IMR-90 (cell line): ENCODE data around the gene AIP. TPM values are rescaled to one million over a fixed set of nuclear protein-coding genes. Genes with fewer than 3 reads are reported as not detected.

Experiments
- ATAC-seq: fragments of 200-7000 bp; cut with Tn5 transposase; 2 replicates; pipeline ENCODE4 v1.9.1; 2020; ENCODE audit warnings: low read depth, mild to moderate bottlenecking, moderate library complexity
- BruUV-seq: library from RNA; stranded (reverse); fragments of 400-500 nt; replicated peaks from 2 replicates; lab custom pipeline; 2021; lab: Mats Ljungman, UMichigan
- CTCF ChIA-PET: fragments of 300-600 bp; formaldehyde crosslinking; extraction: SDS; loops from one replicate; lab custom pipeline; 2021; ENCODE audit warnings: antibody characterized with exemption; lab: Yijun Ruan, JAX
- POLR2A ChIA-PET: fragments of 300-600 bp; sonication (Branson Sonifier 250); formaldehyde crosslinking; loops from one replicate; lab custom pipeline; 2022; ENCODE audit warnings: antibody characterized with exemption; ENCODE audit not compliant: unreplicated experiment; lab: Charles Lee
- DNase-seq: peaks from one replicate; pipeline ENCODE4 v3.0.0; 2013
- H2AFZ ChIP-seq: replicated peaks from 2 replicates; pipeline ENCODE3; 2013; ENCODE audit warnings: low read length, mild to moderate bottlenecking; ENCODE audit not compliant: poor library complexity
- H2AK5ac ChIP-seq: 2 replicates; pipeline ENCODE4 v1.6.1; 2013; ENCODE audit warnings: low read depth, low read length, inconsistent platforms
- H2AK9ac ChIP-seq: replicated peaks from 2 replicates; pipeline ENCODE3; 2013; ENCODE audit warnings: mild to moderate bottlenecking, low read depth, low read length, moderate library complexity; ENCODE audit not compliant: poor library complexity
- H2BK120ac ChIP-seq: 2 replicates; pipeline ENCODE4 v1.6.1; 2013; ENCODE audit warnings: low read depth, low read length, inconsistent platforms
- H2BK15ac ChIP-seq: 3 replicates; pipeline ENCODE4 v1.6.1; 2013; ENCODE audit warnings: low read depth, low read length, inconsistent platforms
- H2BK20ac ChIP-seq: 2 replicates; pipeline ENCODE4 v1.6.1; 2013; ENCODE audit warnings: low read depth, mild to moderate bottlenecking, inconsistent platforms, low read length, moderate library complexity
- H2BK5ac ChIP-seq: 2 replicates; pipeline ENCODE4 v1.6.1; 2013; ENCODE audit warnings: mild to moderate bottlenecking, low read depth, low read length, inconsistent platforms; ENCODE audit not compliant: poor library complexity, severe bottlenecking
- H3K14ac ChIP-seq: replicated peaks from 2 replicates; pipeline ENCODE4 v1.6.1; 2013; ENCODE audit warnings: low read depth, low read length, inconsistent platforms
- H3K18ac ChIP-seq: 2 replicates; pipeline ENCODE4 v1.6.1; 2013; ENCODE audit warnings: low read depth, low read length, control low read depth
- H3K23ac ChIP-seq: 2 replicates; pipeline ENCODE4 v1.6.1; 2013; ENCODE audit warnings: low read depth, low read length, inconsistent platforms
- H3K27ac ChIP-seq: 2 replicates; pipeline ENCODE4 v1.5.1; 2013; ENCODE audit warnings: mild to moderate bottlenecking, control low read depth, low read length; ENCODE audit not compliant: insufficient read depth
- H3K27me3 ChIP-seq: 2 replicates; pipeline ENCODE4 v1.6.1; 2013; ENCODE audit warnings: low read length; ENCODE audit not compliant: control insufficient read depth, insufficient read depth
- H3K36me3 ChIP-seq: 2 replicates; pipeline ENCODE4 v1.6.1; 2013; ENCODE audit warnings: low read length, mixed read lengths; ENCODE audit not compliant: control insufficient read depth, insufficient read depth
- H3K4ac ChIP-seq: 2 replicates; pipeline ENCODE4 v1.6.1; 2013; ENCODE audit warnings: low read depth, low read length, inconsistent platforms
- H3K4me1 ChIP-seq: 2 replicates; pipeline ENCODE4 v1.6.1; 2013; ENCODE audit warnings: low read length, mixed read lengths; ENCODE audit not compliant: control insufficient read depth, insufficient read depth
- H3K4me2 ChIP-seq: 2 replicates; pipeline ENCODE4 v1.6.1; 2013; ENCODE audit warnings: low read depth, mild to moderate bottlenecking, control low read depth, low read length, moderate library complexity
- H3K4me3 ChIP-seq: 2 replicates; pipeline ENCODE4 v1.5.1; 2013; ENCODE audit warnings: low read depth, mild to moderate bottlenecking, control low read depth, low read length, moderate library complexity; ENCODE audit not compliant: insufficient read depth
- H3K56ac ChIP-seq: 2 replicates; pipeline ENCODE4 v1.6.1; 2013; ENCODE audit warnings: low read length, inconsistent platforms; ENCODE audit not compliant: insufficient read depth; ENCODE audit errors: extremely low read depth
- H3K79me1 ChIP-seq, 2 experiments: 2 replicates each; pipeline ENCODE4 v1.6.1; 2013; ENCODE audit warnings: low read length in 2 of 2, inconsistent platforms in 1 of 2, low read depth in 1 of 2
- H3K9ac ChIP-seq: 2 replicates; pipeline ENCODE4 v1.6.1; 2013; ENCODE audit warnings: low read depth, low read length, control low read depth
- H3K9me1 ChIP-seq: 2 replicates; pipeline ENCODE4 v1.6.1; 2013; ENCODE audit warnings: low read length, inconsistent platforms; ENCODE audit not compliant: insufficient read depth
- H3K9me3 ChIP-seq: 2 replicates; pipeline ENCODE4 v1.6.1; 2013; ENCODE audit warnings: low read length; ENCODE audit not compliant: control insufficient read depth, insufficient read depth
- H4K20me1 ChIP-seq: 2 replicates; pipeline ENCODE4 v1.6.1; 2013; ENCODE audit warnings: low read length, inconsistent platforms; ENCODE audit not compliant: insufficient read depth
- H4K5ac ChIP-seq: 2 replicates; pipeline ENCODE4 v1.6.1; 2013; ENCODE audit warnings: mild to moderate bottlenecking, low read depth, low read length, control low read depth
- H4K8ac ChIP-seq, 2 experiments: 2 replicates each; pipeline ENCODE4 v1.6.1; 2013; ENCODE audit warnings: low read depth in 2 of 2, low read length in 2 of 2, control low read depth in 1 of 2, inconsistent platforms in 1 of 2
- H4K91ac ChIP-seq: 2 replicates; pipeline ENCODE4 v1.6.1; 2013; ENCODE audit warnings: low read depth, low read length, inconsistent platforms; ENCODE audit not compliant: insufficient read depth
- BHLHE40 ChIP-seq: fragments of 150-350 bp; IDR thresholded peaks from 2 replicates; pipeline ENCODE4 v1.6.1; 2016; ENCODE audit warnings: mild to moderate bottlenecking, low read depth, low read length
- CEBPB ChIP-seq: IDR thresholded peaks from 2 replicates; pipeline ENCODE4 v1.6.1; 2012; ENCODE audit warnings: low read depth, low read length, improper control_type of control experiment
- CHD1 ChIP-seq: IDR thresholded peaks from 2 replicates; pipeline ENCODE4 v1.6.1; 2012; ENCODE audit warnings: low read depth, low read length, improper control_type of control experiment
- CTCF ChIP-seq: conservative IDR thresholded peaks from 2 replicates; pipeline ENCODE4 v1.5.1; 2012; ENCODE audit warnings: mild to moderate bottlenecking, low read depth, low read length, improper control_type of control experiment
- ELK1 ChIP-seq: fragments of 150-350 bp; IDR thresholded peaks from 2 replicates; pipeline ENCODE4 v1.6.1; 2016; ENCODE audit warnings: low read depth, mild to moderate bottlenecking, low read length, moderate library complexity, borderline replicate concordance
- FOS ChIP-seq: fragments of 150-350 bp; IDR thresholded peaks from 2 replicates; pipeline ENCODE4 v1.6.1; 2016; ENCODE audit warnings: low read depth, low read length
- MAFK ChIP-seq: IDR thresholded peaks from 2 replicates; pipeline ENCODE4 v1.6.1; 2012; ENCODE audit warnings: low read depth, low read length, improper control_type of control experiment
- MAZ ChIP-seq: IDR thresholded peaks from 2 replicates; pipeline ENCODE4 v1.6.1; 2012; ENCODE audit warnings: low read depth, mild to moderate bottlenecking, low read length, improper control_type of control experiment, moderate library complexity, borderline replicate concordance
- MXI1 ChIP-seq: IDR thresholded peaks from 2 replicates; pipeline ENCODE4 v1.6.1; 2012; ENCODE audit warnings: low read depth, mild to moderate bottlenecking, low read length, moderate library complexity, borderline replicate concordance
- RAD21 ChIP-seq: IDR thresholded peaks from 2 replicates; pipeline ENCODE4 v1.6.1; 2012; ENCODE audit warnings: low read length, improper control_type of control experiment
- RFX5 ChIP-seq: IDR thresholded peaks from 2 replicates; pipeline ENCODE4 v1.8.0; 2012; ENCODE audit warnings: low read depth, mild to moderate bottlenecking, low read length, moderate library complexity
- SMC3 ChIP-seq: fragments of 150-350 bp; IDR thresholded peaks from 2 replicates; pipeline ENCODE4 v1.6.1; 2016; ENCODE audit warnings: low read depth, mild to moderate bottlenecking, antibody characterized with exemption, low read length, moderate library complexity
- WGBS, 2 experiments: methylation state at CpG; one replicate each; pipeline versions ENCODE4 v1.1.5 to v1.1.7; 2013; ENCODE audit warnings: missing lambda C conversion rate in 2 of 2; ENCODE audit not compliant: insufficient read length in 1 of 2; ENCODE audit errors: extremely low coverage in 2 of 2; 5-methylcytosine and 5-hydroxymethylcytosine counted together
- dilution Hi-C: fragments of 300-500 bp; cut with HindIII; formaldehyde crosslinking; loops from one replicate; pipeline ENCODE4 v1.14.3; 2018; ENCODE audit warnings: low sequenced_read_pairs; ENCODE audit not compliant: unreplicated experiment
- in situ Hi-C: fragments of 300-500 bp; cut with MboI; formaldehyde crosslinking; loops from 3 replicates; pipeline ENCODE4 v1.14.3; 2019; ENCODE audit warnings: low sequenced_read_pairs, inconsistent platforms, mixed read lengths
- intact Hi-C: fragments of 100-400 bp; cut with micrococcal nuclease; formaldehyde crosslinking; loops from 2 replicates; pipeline ENCODE4 v1.10.0; 2022
- polyA plus RNA-seq, 3 experiments: library from polyadenylated mRNA; depleted of rRNA; stranded (reverse); fragments of >200 nt; gene quantifications; 2 replicates each; pipeline ENCODE4 v1.2.3, GENCODE V29; 2012; ENCODE audit warnings: low replicate concordance in 1 of 3
- total RNA-seq: library from RNA; depleted of rRNA; stranded (reverse); fragments of >200 nt; gene quantifications from 2 replicates; pipeline ENCODE4 v1.2.3, GENCODE V29; 2012

Gene AIP
- total and polyA plus RNA-seq, 2 of the 4 experiments (the other 2 are of a cell fraction): 95.5 to 122 TPM

DNA sequence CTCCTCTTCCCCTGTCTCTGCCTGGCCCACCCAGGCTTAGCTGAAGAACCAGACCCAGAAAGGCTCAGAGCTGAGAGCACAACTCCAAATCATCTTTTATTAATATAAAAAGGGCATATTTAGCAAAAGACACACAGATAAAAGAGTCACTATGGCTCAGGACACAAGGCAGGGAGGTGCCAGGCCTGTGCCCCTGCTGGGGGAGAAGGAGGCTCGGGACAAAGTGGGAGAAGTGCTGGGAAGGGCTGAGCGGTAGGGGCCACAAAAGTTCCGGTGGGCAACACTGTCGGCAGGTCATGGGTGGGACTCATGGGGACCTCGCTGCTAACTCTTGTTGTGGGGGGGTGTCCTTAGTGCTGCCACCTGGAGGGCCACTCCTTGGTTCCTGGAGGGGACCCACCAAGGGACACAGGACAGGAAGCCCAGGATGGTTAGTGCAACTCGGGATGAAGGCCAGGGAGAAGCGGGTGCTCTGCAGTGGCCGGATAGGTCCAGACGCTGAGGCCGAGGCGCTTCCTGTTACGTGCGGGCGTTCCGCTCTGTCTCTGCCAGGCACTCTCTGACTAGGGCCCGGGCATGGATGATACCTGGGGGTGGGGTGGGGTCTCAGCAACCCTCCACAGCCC, 23.7 kb downstream of the AIP start:
- no peaks in the 10 kb centered on the region; the same call in 1 of the 2 replicates for H3K9me1 ChIP-seq
- no peak overlapping the region for H2BK5ac ChIP-seq
- 0 out of 2 replicates have a peak, but pooled peaks cover 2% of the 10 kb centered on the region for H3K27me3 ChIP-seq
- peak overlapping the region; percentile 89 for H2AK9ac ChIP-seq
- H3K14ac ChIP-seq: no peak overlapping the region
- no peaks in the 10 kb centered on the region for H3K9me3 ChIP-seq
- peak overlapping the region in 1 of 2 experiments; percentile 61; a peak in 1 of 4 replicates for H4K8ac ChIP-seq
- H3K4me2 ChIP-seq: no peak overlapping the region
- no peaks in the 10 kb centered on the region for H4K20me1 ChIP-seq
- WGBS, 2 experiments: 97% methylated on average over 4 of the region's 16 CpGs; no CpG with 5 or more reads in 1 of the 2 experiments
- peaks cover 4% of the 10 kb centered on the region; the same call in 1 of the 2 replicates for H3K36me3 ChIP-seq
- no peak overlapping the region for H3K9ac ChIP-seq
- no peak overlapping the region for H2BK20ac ChIP-seq
- TF ChIP-seq CTCF (no peak), RAD21 (no peak), FOS (no peak), MXI1 (no peak), SMC3 (no peak), RFX5 (no peak), CHD1 (no peak), BHLHE40 (no peak), CEBPB (no peak), MAFK (no peak), MAZ (no peak), ELK1 (no peak)
- in situ Hi-C loops (no loop called here), intact Hi-C loops (loop anchor here (1.0 to 2.0 kb wide), 2 partner anchors 63 to 160 kb away; partner anchors contain the start of gene CORO1B), dilution Hi-C loops (no loop called here)
- H4K91ac ChIP-seq: no peak overlapping the region
- no peak overlapping the region for H4K5ac ChIP-seq
- no peak overlapping the region for H3K23ac ChIP-seq
- DNase-seq: no peak
- H3K18ac ChIP-seq: no peak overlapping the region
- H2BK120ac ChIP-seq: no peak overlapping the region
- no peak for ATAC-seq
- peaks cover 3 to 35% of the 10 kb centered on the region in 2 experiments; a peak in 2 of 4 replicates for H3K79me1 ChIP-seq
- H3K4ac ChIP-seq: 0 out of 2 replicates have a peak overlapping the region, but pooled peaks have one; percentile 22
- no peak overlapping the region for H2BK15ac ChIP-seq
- no peak overlapping the region for H3K56ac ChIP-seq
- H3K27ac ChIP-seq: no peak overlapping the region
- H2AK5ac ChIP-seq: 0 out of 2 replicates have a peak overlapping the region, but pooled peaks have one; percentile 51
- TSS peak; percentile 74 for BruUV-seq
- H2AFZ ChIP-seq: peak overlapping the region; percentile 85
- H3K4me1 ChIP-seq: peaks cover 14% of the 10 kb centered on the region
- H3K4me3 ChIP-seq: no peak overlapping the region
- ChIA-PET POLR2A (no interaction called here), CTCF (no interaction called here)
